Neural cell (in vitro differentiated cells): ENCODE data around the gene HOATZ. TPM values are rescaled to one million over a fixed set of nuclear protein-coding genes. Genes with fewer than 3 reads are reported as not detected.

ENCODE experiments used
- H2AFZ ChIP-seq: fragments of 200-600, 300-800 bp; sonication (generic), shearing (Covaris generic); 2 replicates; pipeline ENCODE4 v1.6.0; 2014; ENCODE audit warnings: low read depth, mild to moderate bottlenecking, antibody characterized with exemption, low read length, moderate library complexity
- H3F3A ChIP-seq: fragments of 200-600 bp; shearing (Covaris generic); 2 replicates; pipeline ENCODE4 v1.6.1; 2016; ENCODE audit warnings: mild to moderate bottlenecking, moderate library complexity, mixed read lengths, antibody characterized with exemption, low read length; ENCODE audit not compliant: insufficient read depth, poor library complexity, severe bottlenecking
- H3K27ac ChIP-seq: fragments of 200-600, 300-800 bp; sonication (generic), shearing (Covaris generic); 2 replicates; pipeline ENCODE4 v1.5.1; 2014; ENCODE audit warnings: mild to moderate bottlenecking, low read length, moderate library complexity
- H3K27me3 ChIP-seq: fragments of 300-800, 200-600 bp; sonication (generic), shearing (Covaris generic); 2 replicates; pipeline ENCODE4 v1.6.0; 2014; ENCODE audit warnings: mild to moderate bottlenecking, low read depth, low read length, moderate library complexity; ENCODE audit not compliant: insufficient read depth
- H3K36me3 ChIP-seq: fragments of 300-800, 200-600 bp; sonication (generic), shearing (Covaris generic); 2 replicates; pipeline ENCODE4 v1.5.1; 2014; ENCODE audit warnings: mild to moderate bottlenecking, antibody characterized with exemption, low read length, moderate library complexity; ENCODE audit not compliant: insufficient read depth
- H3K4me2 ChIP-seq: fragments of 300-800, 200-600 bp; sonication (generic), shearing (Covaris generic); 2 replicates; pipeline ENCODE4 v1.6.0; 2014; ENCODE audit warnings: mild to moderate bottlenecking, low read length
- H3K4me3 ChIP-seq: fragments of 300-800, 200-600 bp; sonication (generic), shearing (Covaris generic); 2 replicates; pipeline ENCODE4 v1.5.1; 2014; ENCODE audit warnings: mild to moderate bottlenecking, low read length, moderate library complexity
- H3K79me2 ChIP-seq: fragments of 200-600 bp; shearing (Covaris generic); replicated peaks from 2 replicates; pipeline ENCODE4 v1.6.0; 2014; ENCODE audit warnings: mild to moderate bottlenecking, low read length, moderate library complexity; ENCODE audit not compliant: insufficient read depth
- H3K9ac ChIP-seq: fragments of 300-800, 200-600 bp; sonication (generic), shearing (Covaris generic); 2 replicates; pipeline ENCODE4 v1.6.1; 2016; ENCODE audit warnings: mild to moderate bottlenecking, low read length, mixed read lengths
- H3K9me2 ChIP-seq: fragments of 200-600 bp; shearing (Covaris generic); 2 replicates; pipeline ENCODE4 v1.6.1; 2016; ENCODE audit warnings: mild to moderate bottlenecking, low read length, mixed read lengths; ENCODE audit not compliant: insufficient read depth
- H3K9me3 ChIP-seq: fragments of 200-600, 300-800 bp; sonication (generic), shearing (Covaris generic); 2 replicates; pipeline ENCODE4 v1.6.1; 2016; ENCODE audit warnings: mild to moderate bottlenecking, mixed run types, low read length, moderate library complexity, mixed read lengths
- H4K20me1 ChIP-seq: fragments of 200-600 bp; shearing (Covaris generic); 2 replicates; pipeline ENCODE4 v1.6.1; 2016; ENCODE audit warnings: mild to moderate bottlenecking, mixed run types; ENCODE audit not compliant: insufficient read depth
- EZH2 ChIP-seq: fragments of 200-600, 300-800 bp; shearing (Covaris generic), sonication (generic); IDR thresholded peaks from 2 replicates; pipeline ENCODE4 v1.6.1; 2014; ENCODE audit warnings: antibody characterized with exemption, low read length, borderline replicate concordance, mild to moderate bottlenecking; ENCODE audit not compliant: insufficient read depth, poor library complexity, severe bottlenecking
- MXI1 ChIP-seq: fragments of 450-650 bp; conservative IDR thresholded peaks from 2 replicates; pipeline ENCODE4 v1.6.1; 2014; ENCODE audit warnings: antibody characterized with exemption, mild to moderate bottlenecking; ENCODE audit not compliant: poor library complexity, severe bottlenecking
- POLR2AphosphoS5 ChIP-seq: IDR thresholded peaks from 2 replicates; pipeline ENCODE4 v1.6.1; 2012
- RAD21 ChIP-seq: fragments of 450-650 bp; conservative IDR thresholded peaks from 2 replicates; pipeline ENCODE4 v1.6.1; 2014; ENCODE audit warnings: antibody characterized with exemption, mild to moderate bottlenecking, moderate library complexity
- SMC3 ChIP-seq: fragments of 450-650 bp; conservative IDR thresholded peaks from 2 replicates; pipeline ENCODE4 v1.6.1; 2014; ENCODE audit warnings: antibody characterized with exemption, mild to moderate bottlenecking, moderate library complexity; ENCODE audit not compliant: poor library complexity
- TAF1 ChIP-seq: IDR thresholded peaks from 2 replicates; pipeline ENCODE4 v1.6.1; 2012; ENCODE audit warnings: low read depth
- polyA plus RNA-seq: library from polyadenylated mRNA; depleted of rRNA; stranded (reverse); fragments of >200 nt; gene quantifications from 2 replicates; pipeline ENCODE4 v1.2.3, GENCODE V29; 2014
- small RNA-seq, 3 experiments: library from RNA; depleted of rRNA; stranded (forward); fragments of <200 nt; gene quantifications; one replicate each; pipeline ENCODE3, GENCODE V24; 2012
- TF ChIP-seq, protein P1 (sequence below): IDR thresholded peaks from 2 replicates; pipeline ENCODE4 v1.6.1; 2012; ENCODE audit warnings: borderline replicate concordance
- TF ChIP-seq, protein P2 (sequence below): fragments of 450-650 bp; IDR thresholded peaks from 2 replicates; pipeline ENCODE4 v1.5.1; 2014; ENCODE audit warnings: antibody characterized with exemption, mild to moderate bottlenecking, moderate library complexity; ENCODE audit not compliant: poor library complexity, severe bottlenecking

The HOATZ gene
- polyA plus RNA-seq, 1 donor from 2014 or later, result not detected

DNA sequence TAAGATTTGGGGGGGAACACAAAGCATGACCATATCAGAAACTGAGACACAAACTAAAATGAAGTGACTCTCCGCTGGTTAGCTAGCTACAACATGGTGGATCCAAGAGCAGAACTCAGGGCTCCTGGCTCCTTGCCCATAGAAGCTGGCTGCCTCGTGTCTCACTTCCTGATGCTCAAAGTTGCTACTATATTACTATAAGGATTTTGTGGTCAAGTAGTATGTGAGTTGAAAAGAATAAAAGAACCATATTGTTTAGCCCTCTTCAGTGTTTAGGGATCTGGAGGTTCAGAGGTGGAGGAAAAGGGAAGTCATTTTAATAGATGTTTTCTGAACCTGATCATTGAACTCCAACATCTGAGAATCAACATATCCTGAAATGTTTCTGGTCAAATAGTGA is 70.8 kb downstream of the HOATZ start:
- no peak overlapping the region for H3K4me2 ChIP-seq
- H3K4me3 ChIP-seq, result no peak overlapping the region
- H3F3A ChIP-seq, result no peaks in the 10 kb centered on the region
- H3K36me3 ChIP-seq, result no peaks in the 10 kb centered on the region
- no peak overlapping the region for H3K27ac ChIP-seq
- H3K9me2 ChIP-seq, result no peaks in the 10 kb centered on the region
- H3K9me3 ChIP-seq, result no peaks in the 10 kb centered on the region
- H3K9ac ChIP-seq, result no peak overlapping the region
- no peaks in the 10 kb centered on the region for H3K79me2 ChIP-seq
- H2AFZ ChIP-seq, result no peak overlapping the region
- TF ChIP-seq, protein P1, sequence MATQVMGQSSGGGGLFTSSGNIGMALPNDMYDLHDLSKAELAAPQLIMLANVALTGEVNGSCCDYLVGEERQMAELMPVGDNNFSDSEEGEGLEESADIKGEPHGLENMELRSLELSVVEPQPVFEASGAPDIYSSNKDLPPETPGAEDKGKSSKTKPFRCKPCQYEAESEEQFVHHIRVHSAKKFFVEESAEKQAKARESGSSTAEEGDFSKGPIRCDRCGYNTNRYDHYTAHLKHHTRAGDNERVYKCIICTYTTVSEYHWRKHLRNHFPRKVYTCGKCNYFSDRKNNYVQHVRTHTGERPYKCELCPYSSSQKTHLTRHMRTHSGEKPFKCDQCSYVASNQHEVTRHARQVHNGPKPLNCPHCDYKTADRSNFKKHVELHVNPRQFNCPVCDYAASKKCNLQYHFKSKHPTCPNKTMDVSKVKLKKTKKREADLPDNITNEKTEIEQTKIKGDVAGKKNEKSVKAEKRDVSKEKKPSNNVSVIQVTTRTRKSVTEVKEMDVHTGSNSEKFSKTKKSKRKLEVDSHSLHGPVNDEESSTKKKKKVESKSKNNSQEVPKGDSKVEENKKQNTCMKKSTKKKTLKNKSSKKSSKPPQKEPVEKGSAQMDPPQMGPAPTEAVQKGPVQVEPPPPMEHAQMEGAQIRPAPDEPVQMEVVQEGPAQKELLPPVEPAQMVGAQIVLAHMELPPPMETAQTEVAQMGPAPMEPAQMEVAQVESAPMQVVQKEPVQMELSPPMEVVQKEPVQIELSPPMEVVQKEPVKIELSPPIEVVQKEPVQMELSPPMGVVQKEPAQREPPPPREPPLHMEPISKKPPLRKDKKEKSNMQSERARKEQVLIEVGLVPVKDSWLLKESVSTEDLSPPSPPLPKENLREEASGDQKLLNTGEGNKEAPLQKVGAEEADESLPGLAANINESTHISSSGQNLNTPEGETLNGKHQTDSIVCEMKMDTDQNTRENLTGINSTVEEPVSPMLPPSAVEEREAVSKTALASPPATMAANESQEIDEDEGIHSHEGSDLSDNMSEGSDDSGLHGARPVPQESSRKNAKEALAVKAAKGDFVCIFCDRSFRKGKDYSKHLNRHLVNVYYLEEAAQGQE, result no peak
- no peak for TF ChIP-seq TAF1
- H3K27me3 ChIP-seq, result no peaks in the 10 kb centered on the region
- no peaks in the 10 kb centered on the region for H4K20me1 ChIP-seq

DNA sequence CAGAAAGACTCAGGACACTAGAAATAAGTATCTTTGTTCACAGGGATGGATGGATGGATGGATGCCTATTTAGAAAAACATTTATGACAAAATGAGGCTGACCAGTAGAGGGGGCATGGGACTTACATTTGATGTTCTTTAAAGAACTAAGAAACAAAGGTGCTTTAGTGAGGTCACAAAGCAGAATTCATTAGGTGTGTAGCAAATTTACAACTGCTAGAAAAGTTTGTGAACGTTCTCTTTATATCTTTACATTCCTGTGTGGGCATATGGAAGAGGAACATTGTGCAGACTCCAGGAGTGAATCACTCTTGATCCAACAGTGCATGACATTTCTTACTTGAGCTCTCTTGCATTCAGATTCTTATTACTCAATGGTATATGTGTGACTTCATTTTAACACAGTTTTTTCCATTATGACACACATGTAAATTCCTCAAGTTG is 71.8 kb downstream of the HOATZ start:
- Histone ChIP-seq H3K9me2 (no peaks in the 10 kb centered on the region), H3K9me3 (no peaks in the 10 kb centered on the region), H2AFZ (no peak overlapping the region), H3K27ac (no peak overlapping the region), H3K4me3 (no peak overlapping the region), H3K4me2 (no peak overlapping the region), H3K27me3 (no peaks in the 10 kb centered on the region), H3K79me2 (no peaks in the 10 kb centered on the region), H4K20me1 (no peaks in the 10 kb centered on the region), H3K36me3 (no peaks in the 10 kb centered on the region), H3F3A (no peaks in the 10 kb centered on the region), H3K9ac (no peak overlapping the region)
- TF ChIP-seq POLR2AphosphoS5 (no peak), RAD21 (peak; percentile 59), MXI1 (no peak), TAF1 (no peak), EZH2 (no peak), SMC3 (peak; percentile 51)
- TF ChIP-seq, protein P2, sequence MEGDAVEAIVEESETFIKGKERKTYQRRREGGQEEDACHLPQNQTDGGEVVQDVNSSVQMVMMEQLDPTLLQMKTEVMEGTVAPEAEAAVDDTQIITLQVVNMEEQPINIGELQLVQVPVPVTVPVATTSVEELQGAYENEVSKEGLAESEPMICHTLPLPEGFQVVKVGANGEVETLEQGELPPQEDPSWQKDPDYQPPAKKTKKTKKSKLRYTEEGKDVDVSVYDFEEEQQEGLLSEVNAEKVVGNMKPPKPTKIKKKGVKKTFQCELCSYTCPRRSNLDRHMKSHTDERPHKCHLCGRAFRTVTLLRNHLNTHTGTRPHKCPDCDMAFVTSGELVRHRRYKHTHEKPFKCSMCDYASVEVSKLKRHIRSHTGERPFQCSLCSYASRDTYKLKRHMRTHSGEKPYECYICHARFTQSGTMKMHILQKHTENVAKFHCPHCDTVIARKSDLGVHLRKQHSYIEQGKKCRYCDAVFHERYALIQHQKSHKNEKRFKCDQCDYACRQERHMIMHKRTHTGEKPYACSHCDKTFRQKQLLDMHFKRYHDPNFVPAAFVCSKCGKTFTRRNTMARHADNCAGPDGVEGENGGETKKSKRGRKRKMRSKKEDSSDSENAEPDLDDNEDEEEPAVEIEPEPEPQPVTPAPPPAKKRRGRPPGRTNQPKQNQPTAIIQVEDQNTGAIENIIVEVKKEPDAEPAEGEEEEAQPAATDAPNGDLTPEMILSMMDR, result peak; percentile 61
- TF ChIP-seq, protein P1, result no peak

Small RNA genes within 50 kb of the gene (small RNA-seq; reads per million reads assigned to genes)
- 3.9 to 14.5 (median 11.1) reads per million in 3 experiments for gene MIR34B
- 6.0 to 17.4 (median 14.4) reads per million in 3 experiments for gene MIR34C

Other genes with a start within 250 kb of the HOATZ start
- gene POU2AF3, start 216.2 kb upstream of the HOATZ start, polyA plus RNA-seq, result not detected in 2 replicates
- gene POU2AF1, start 135.5 kb upstream of the HOATZ start, polyA plus RNA-seq, result not detected in 2 replicates
- not detected in 2 replicates for gene BTG4, start 2.4 kb upstream of the HOATZ start, polyA plus RNA-seq
- gene LAYN, start 25.9 kb downstream of the HOATZ start, polyA plus RNA-seq, result not detected in 2 replicates
- 9.0 and 10.3 TPM in 2 replicates for gene SIK2, start 87.7 kb downstream of the HOATZ start, polyA plus RNA-seq